NCI-H460 (cell line): ENCODE results near the gene GOLIM4. TPM values are rescaled to one million over a fixed set of nuclear protein-coding genes. Genes with fewer than 3 reads are reported as not detected.
A peak's percentile ranks its signal among the peaks of the same experiment; 100 is the strongest.
"Not testable (repeated sequence)": the region's sequence is repeated elsewhere in the genome, so short reads cannot be mapped to it uniquely, and the experiment has no call there.

Experiments used
- DNase-seq: peaks from one replicate; pipeline ENCODE4 v3.0.0-alpha.2; 2016; ENCODE audit warnings: low read depth; ENCODE audit errors: extremely low read depth
- polyA plus RNA-seq: library from polyadenylated mRNA; depleted of rRNA; stranded (reverse); fragments of >200 nt; gene quantifications from 2 replicates; pipeline ENCODE4 v1.2.3, GENCODE V29; 2014; cell fraction: nucleus; rRNA removed
- total RNA-seq: library from RNA; depleted of rRNA; stranded (reverse); fragments of >200 nt; shearing (Covaris generic); gene quantifications from 2 replicates; pipeline ENCODE4 v1.2.3, GENCODE V29; 2014; rRNA removed

GOLIM4 gene
- total RNA-seq: 20.5 and 26.0 TPM in 2 replicates
- 10.8 and 13.1 TPM in 2 replicates for polyA plus RNA-seq

- peak; percentile 92 for DNase-seq
Observed at GRCh38 chr3:168095611-168096209, at the start of gene GOLIM4. Gene GOLIM4 (minus strand): TSS chr3:168095924. CDS start chr3:168095285, 639 bp downstream.

- DNase-seq: no peak
Observed at GRCh38 chr3:168141405-168141998, 45.8 kb upstream of the GOLIM4 start.

- DNase-seq: no peak
Observed at GRCh38 chr3:168139947-168140346, 44.2 kb upstream of the GOLIM4 start.

- no peak for DNase-seq
Observed at GRCh38 chr3:168138421-168138820, 42.7 kb upstream of the GOLIM4 start.

GRCh38 chr3:168134931-168135330, 39.2 kb upstream of the GOLIM4 start:
- DNase-seq: no peak

GRCh38 chr3:168130250-168130649, 34.5 kb upstream of the GOLIM4 start:
- not testable (repeated sequence) for DNase-seq

GRCh38 chr3:168128463-168128862, 32.7 kb upstream of the GOLIM4 start:
- DNase-seq: not testable (repeated sequence)

GRCh38 chr3:168127466-168127865, 31.7 kb upstream of the GOLIM4 start:
- DNase-seq: no peak

GRCh38 chr3:168124791-168125190, 29.1 kb upstream of the GOLIM4 start:
- DNase-seq: no peak

GRCh38 chr3:168124291-168124690, 28.6 kb upstream of the GOLIM4 start:
- DNase-seq: no peak

GRCh38 chr3:168123201-168124176, 27.8 kb upstream of the GOLIM4 start:
- DNase-seq: no peak

- no peak for DNase-seq
Observed at GRCh38 chr3:168121184-168122017, 25.7 kb upstream of the GOLIM4 start.

GRCh38 chr3:168117853-168118313, 22.2 kb upstream of the GOLIM4 start:
- DNase-seq: no peak

- no peak for DNase-seq
Observed at GRCh38 chr3:168117059-168117458, 21.3 kb upstream of the GOLIM4 start.

GRCh38 chr3:168116279-168116678, 20.6 kb upstream of the GOLIM4 start:
- DNase-seq: no peak

GRCh38 chr3:168113848-168114247, 18.1 kb upstream of the GOLIM4 start:
- no peak for DNase-seq

- DNase-seq: no peak
Observed at GRCh38 chr3:168112894-168113293, 17.2 kb upstream of the GOLIM4 start.

- no peak for DNase-seq
Observed at GRCh38 chr3:168104361-168104760, 8.6 kb upstream of the GOLIM4 start.

- no peak for DNase-seq
Observed at GRCh38 chr3:168102735-168103410, 7.1 kb upstream of the GOLIM4 start.
